T-helper 9 cell (primary cell): ENCODE results near the gene SIDT2.
"Not testable (repeated sequence)": the region's sequence is repeated elsewhere in the genome, so short reads cannot be mapped to it uniquely, and the experiment has no call there.

Experiments used
- DNase-seq: peaks from one replicate; pipeline ENCODE4 v3.0.0-alpha.2; 2020

Gene SIDT2

DNA sequence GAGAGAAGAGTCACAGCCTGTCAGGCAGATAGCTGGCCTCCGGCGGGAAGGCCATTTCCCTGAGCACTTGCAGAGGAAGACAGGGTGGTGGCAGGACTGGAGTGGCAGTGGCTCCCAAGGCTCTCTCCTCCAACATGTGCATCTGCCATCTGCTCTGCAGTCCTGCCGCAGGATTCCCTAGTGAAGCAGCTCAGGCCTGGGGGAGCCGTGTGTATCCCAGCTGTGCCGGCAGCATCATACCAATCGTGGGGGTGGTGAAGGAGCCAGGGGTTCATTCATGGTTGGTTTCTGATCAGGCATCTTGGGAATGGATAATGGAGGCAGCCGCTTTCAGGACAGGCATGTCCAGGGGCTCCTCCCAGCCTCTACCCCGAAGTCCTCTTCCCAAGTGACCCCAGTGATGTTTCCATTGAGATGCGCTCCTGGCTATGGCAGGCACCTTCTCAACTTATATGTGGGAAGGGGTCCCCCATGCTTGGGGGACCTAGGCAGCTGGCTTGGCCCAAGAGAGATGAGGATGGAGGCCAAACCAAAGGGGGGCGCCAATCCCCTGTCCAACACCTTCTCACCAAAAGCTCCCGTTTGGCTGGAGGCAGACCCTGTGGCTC lies 26.8 kb downstream of the SIDT2 start:
- no peak for DNase-seq

DNA sequence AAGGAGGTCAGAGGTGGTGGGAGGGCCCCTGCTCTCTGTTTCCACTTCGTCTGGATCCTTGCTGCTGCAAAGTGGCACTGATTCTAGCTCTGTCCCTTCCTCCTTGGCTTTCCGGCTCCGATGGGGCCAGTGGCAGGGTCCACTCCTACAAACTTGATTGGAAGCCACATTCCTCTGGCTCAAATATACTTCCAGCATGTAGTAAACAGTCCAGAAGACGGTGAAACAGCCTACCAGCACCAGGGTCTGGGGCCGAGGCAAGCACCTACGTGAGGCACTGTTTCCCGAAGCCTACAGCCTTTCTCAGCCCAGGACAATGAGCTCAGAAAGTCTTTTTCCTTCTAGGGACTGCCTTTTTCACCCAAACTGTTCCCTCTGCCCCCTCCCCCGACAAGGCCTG lies 27.6 kb downstream of the SIDT2 start:
- DNase-seq: not testable (repeated sequence)

DNA sequence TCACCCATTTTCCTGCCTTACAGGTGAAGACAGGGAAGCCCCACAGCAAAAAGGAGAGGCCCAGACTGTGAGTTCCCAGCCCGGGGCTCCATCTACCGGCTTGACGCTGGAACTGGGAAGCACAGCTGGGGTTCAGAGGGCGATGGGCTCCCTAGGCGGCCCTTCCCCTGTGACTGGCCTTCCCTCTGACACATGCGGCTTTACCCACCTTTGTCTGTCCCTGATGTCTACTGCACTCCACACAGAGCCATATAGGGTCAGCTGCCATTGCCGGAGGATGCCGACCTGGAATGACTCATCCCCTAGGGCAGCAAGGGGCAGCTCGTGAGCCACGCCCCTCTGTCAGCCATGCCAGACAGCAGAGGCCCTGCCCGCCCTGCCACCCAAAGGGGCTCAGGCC lies 28.3 kb downstream of the SIDT2 start:
- DNase-seq: not testable (repeated sequence)

DNA sequence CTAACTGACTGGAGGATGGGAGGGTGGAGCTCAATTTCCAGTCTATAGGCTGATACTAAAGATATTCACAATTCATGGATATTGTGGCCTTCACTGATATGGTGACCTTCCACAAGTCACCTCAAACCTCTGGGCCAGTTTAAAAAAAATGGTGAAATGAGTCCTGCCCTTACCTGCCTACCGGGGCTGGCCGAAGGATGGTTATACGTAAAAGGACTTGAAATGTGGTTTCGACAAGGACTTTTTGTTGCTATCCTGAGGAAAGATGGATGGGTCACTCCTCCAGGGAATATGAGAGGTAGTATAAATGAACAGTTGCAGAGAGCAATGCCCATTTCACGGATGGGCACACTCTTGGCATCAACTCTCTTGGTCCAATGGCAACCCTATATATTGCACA lies 28.9 kb downstream of the SIDT2 start:
- DNase-seq: not testable (repeated sequence)

DNA sequence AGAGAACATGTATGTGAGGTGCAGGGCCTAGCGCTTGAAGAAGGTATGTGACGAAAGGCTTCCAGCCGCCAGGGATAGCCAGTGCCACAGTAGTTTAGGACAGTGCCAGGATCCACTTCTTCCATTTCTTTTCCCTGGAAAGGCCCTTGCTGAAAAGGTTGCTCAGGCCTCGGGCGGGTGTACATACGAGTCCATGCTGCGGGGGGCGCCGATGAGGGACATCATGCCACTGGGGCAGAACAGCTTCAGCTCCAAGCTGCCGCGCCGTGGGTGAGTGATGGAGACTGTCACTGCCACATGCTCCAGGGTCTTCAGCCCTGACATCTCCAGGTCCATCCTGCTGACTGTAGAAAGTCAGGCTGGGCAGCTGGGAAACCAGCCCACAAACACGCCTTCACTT lies 30.2 kb downstream of the SIDT2 start:
- DNase-seq: not testable (repeated sequence)

DNA sequence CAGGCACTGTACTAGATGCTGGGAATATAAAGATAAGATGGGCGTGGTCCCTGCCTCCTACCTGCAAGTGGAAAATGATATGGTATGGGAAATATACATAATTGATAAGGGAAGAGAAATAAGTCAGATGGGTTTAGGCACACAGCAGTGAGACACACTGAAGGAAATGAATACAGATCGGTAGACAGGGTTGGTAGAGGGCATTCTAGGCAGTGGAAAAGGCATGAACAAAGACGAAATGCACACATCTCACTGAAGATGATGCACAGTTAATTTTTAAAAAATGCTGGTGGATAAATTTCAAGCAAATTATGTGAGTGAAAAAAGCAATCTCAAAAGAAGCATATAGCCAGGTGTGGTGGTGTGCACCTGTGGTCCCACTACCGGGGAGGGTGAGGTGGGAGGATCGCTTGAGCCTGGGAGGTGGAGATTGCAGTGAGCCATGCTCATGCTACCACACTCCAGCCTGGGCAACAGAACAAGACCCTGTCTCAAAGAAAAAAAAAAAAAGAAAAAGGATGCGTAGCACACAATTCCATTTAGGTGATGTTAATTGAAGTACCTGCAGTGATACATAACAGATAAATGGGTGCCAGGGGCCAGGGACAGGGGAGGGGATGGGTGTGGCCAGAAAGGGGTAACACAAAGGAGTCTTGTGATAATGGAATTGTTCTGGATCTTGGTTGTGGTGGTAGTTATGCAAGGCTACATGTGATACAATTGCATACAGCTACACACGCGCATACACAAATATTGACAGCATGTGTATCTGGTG lies 31.0 kb downstream of the SIDT2 start:
- not testable (repeated sequence) for DNase-seq

DNA sequence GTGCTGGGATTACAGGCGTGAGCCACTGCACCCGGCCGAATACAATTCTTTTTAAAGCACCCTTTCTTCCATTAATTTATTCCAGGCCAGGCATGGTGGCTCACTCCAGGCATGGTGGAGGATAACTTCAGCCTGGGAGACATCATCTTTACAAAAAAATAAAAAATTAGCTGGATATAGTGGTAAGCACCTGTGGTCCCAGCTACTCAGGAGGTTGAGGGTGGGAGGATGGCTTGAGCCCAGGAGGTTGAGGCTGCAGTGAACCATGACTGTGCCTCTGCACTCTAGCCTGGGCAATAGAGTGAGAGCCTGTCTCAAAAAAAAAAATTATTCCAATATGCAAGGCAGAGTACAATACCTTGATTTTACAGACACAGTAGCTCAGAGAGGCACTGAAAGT lies 32.1 kb downstream of the SIDT2 start:
- DNase-seq: no peak

DNA sequence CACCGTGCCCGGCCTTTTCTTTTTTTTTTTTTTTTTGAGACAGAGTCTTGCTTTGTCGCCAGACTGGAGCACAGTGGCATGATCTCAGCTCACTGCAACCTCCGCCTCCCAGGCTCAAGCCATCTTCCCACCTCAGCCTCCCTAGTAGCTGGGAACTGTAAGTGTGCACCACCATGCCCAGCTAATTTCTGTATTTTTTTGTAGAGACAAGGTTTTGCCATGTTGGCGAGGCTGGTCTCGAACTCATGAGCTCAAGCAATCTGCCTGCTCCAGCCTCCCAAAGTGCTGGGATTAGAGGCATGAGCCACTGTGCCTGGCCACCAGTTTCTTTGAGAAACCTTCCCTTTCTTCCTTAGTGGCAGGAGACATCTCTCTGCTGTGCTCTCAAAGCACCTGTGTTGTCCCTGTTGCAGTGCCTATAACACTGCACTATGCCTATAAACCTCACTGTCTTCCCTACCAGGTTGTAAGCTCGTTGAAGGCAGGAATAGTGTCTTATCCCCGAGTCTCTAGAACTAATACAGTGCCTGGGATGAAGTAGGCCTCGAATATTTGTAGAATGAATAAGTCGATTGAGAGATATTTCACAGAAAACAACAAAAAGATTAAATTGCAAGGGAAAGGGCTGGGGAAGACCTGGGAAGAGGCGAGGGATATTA lies 34.3 kb downstream of the SIDT2 start:
- no peak for DNase-seq

DNA sequence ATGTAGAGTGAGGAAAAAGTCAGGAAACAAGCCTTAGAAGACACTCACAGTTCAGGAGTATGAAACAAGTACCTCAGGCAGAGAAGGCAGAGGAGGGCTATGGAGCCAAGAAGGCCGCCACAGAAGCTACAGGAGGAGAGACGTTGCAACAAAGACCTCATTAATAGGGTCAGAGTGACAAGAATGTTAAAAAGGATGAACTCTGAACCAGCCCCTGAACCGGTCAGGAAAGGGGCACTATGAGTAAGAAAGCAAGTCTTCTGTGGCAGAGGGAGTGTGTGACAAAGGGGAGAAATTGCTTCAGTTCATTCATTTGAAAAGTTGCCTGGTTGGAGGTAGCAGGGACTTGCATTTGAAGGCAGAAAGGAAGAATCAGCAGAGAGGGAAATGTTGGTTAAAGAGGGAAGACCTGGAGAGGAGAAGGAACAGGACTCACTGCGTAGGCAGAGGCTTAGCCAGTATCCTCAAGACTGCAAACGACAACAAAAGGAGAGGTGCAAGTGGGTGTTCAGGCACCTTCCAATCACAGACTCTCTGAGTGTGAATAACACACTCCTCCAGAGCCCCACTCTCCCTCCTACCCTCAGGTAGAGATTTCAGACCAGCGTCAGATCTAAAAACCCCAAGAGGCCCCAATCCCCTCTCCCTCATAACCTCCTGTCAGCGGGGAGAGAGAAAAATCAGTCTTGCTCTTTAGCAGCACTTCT lies 36.0 kb downstream of the SIDT2 start:
- no peak for DNase-seq

DNA sequence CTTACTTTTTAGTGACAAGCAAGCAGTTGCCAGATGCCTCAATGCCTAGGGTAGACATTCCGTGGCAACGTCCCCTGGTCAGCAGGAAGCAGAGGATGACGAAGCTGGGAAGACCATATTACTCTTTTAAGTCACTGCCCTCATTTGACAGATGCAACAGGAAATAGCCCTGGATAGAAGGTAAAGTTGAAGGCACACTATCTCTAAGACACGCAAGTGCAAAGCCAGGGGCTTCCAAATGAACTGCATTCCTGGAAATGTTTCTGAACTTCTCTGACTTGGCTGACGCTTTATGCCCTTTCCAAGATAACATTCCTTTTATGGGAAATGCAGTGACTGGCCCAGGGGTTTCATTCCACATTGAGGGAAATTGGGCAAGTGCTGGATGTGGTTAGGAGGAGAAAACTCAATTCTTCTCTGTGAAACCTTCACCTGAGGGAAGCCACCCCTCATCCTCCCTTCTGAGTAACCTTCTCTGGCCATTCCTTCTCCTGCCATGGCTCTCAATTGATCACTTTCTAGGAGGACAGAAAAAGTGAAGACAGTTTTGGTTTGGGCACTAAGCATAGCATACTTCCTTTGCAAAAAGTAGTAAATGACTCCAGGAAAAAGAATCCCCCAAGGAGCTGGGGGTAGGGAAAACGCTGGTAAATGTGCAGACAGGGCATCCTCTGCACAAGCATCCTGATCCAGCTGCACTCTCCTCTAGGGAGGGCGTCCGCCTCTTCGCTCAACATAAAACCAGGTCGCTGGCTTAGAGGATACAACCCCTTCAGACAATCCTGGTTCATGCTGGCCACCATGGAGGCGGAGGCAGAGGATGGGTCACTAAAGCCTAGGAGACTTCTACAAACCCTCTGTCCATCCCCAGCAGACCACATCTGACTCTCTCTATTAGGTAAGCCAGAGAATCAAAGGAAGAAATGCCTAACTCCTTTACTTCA lies 38.9 kb downstream of the SIDT2 start:
- no peak for DNase-seq

DNA sequence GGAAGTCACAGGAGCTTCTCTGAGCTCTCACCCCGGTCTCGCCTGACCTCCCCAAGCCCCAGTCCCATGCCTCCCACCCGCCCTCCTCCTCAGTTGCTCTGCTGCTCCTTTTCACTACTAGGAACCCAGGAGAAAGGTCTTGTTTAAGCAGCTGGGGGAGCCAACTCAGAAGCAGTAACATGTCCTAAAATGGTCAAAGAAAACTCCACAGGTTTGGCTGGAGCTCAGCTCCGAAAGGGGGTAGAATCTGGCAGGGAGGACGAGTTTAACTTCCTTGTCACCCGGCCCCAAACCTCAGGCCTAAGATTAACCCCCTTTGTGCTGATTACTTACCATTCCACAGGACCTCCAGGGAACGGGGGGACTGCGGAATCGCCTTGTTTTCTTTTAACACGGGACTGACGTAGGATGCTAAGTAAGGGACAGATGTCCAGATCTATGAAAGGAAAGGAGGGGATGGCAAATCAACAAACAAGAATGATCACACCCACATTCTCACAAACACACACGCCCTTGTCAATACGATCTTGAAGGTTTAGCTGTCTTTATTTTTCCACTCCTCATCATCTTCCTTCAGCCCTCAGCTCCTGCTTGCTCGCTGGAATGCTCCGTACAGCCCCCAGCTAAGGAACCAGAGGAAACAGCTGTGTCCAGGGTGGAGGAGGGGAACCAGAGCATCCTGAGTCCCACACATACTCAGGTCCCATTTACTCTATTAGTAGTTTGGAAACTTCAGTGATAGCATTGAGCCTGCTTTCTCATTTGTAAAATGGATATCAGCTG lies 39.8 kb downstream of the SIDT2 start:
- no peak for DNase-seq

DNA sequence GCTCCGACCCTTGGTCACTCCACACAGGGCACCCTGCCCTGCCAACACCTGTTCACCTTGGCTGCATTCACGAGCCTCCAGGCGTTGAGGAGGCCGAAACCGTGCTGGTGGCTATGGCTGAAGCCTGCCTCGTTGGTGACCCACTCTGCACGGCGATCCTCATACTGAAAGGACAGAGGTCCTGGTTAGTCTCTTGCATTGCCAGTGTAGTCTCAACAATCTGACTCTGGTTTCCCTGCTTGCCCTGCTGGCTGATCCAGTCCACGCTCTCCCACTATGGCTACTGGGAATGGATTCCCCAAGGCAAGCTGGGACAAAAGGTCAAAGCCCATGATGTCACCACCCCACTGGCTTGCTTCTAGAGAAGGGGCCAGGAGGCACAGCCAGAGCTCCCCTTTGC lies 40.5 kb downstream of the SIDT2 start:
- no peak for DNase-seq

DNA sequence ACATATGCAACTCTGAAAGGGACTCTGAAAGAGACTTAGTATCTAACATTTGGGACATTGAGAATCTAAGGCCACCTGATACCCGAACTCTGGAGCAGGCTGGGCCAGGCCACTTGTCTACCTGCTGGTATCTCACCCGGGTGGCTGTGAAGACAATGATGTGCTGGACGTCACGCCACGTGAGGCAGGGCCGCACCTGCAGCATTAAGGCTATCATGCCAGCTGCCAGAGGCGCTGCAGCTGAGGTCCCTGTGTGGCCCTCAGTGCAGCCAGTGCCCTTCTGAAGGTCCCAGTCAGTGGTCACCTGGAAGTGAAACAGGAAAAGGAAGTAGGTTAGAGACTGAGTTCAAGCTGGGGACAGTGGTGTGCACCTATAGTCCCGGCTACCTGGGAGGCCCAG lies 40.9 kb downstream of the SIDT2 start:
- no peak for DNase-seq

DNA sequence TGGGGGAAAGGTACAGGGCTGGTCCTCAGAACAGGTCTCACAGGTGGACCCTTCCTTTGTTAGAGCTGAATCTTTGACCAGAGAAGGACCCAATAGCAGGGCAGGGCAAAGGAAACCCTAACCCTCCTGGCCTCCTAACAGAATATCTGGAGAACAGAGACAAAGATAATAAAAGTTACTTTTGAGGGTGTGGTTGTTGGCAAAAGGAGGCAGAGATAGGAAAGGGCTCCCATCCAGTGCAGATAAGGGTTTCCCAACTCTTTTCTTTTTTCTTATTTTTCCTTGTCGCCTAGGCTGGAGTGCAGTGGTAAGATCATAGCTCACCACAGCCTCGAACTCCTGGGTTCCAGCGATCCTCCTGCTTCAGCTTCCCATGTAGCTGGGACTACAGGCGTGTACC lies 41.5 kb downstream of the SIDT2 start:
- DNase-seq: no peak

DNA sequence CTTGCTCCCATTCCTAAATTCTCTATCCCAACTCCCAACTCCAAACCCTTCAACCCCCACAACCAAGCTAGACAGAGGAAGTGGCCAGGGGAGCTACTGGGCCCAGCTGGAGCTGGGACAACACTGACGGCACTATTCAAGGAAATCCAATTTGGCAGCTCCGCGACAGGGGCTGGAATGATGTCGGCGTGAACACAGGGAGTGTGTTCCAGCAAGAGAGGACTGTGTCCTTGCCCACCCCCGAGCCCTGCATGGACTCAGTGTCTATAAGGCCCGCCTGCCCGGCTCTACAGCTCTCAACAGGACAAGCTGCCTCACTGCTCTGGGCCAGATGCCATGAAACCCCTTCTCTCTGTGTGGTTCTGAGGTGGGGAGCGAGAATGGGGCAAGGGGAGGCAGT lies 42.0 kb downstream of the SIDT2 start:
- no peak for DNase-seq

DNA sequence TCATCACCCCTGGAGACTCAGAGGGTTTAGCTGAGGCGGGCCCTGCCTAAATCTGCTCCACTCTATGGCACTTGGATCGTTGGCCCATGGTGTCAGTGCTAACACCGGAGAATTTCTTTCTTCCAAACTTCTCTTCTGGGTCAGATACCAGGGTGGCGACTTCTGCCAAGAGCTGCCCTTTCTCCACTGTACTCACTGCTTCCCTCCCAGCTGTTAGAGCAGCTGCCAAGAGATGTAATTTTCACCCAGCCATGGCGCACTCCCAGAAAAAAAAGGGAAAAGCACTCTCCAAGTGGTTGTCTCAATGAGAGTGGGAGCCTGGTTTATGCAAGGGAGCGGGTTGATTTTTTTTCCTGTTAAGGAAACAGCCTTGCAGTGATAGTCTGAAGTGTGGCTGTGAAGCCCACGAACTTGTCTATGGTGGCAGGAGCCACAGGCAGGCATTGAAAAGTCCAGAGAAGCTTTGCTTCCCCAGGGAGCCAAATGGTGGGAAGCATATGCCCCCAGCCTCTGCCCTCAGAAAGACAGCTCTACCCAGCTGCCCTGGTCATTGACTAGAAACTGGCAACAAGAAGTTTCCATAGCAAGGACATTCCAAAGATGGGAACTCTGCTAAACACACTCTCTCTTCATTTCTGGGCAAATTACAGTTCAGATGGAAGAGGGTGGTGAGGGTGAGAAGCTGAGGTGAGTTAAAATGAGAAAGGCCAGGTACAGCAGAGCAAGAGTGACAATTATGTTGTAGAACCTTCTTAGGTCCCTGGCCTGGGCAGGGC lies 42.6 kb downstream of the SIDT2 start:
- no peak for DNase-seq

DNA sequence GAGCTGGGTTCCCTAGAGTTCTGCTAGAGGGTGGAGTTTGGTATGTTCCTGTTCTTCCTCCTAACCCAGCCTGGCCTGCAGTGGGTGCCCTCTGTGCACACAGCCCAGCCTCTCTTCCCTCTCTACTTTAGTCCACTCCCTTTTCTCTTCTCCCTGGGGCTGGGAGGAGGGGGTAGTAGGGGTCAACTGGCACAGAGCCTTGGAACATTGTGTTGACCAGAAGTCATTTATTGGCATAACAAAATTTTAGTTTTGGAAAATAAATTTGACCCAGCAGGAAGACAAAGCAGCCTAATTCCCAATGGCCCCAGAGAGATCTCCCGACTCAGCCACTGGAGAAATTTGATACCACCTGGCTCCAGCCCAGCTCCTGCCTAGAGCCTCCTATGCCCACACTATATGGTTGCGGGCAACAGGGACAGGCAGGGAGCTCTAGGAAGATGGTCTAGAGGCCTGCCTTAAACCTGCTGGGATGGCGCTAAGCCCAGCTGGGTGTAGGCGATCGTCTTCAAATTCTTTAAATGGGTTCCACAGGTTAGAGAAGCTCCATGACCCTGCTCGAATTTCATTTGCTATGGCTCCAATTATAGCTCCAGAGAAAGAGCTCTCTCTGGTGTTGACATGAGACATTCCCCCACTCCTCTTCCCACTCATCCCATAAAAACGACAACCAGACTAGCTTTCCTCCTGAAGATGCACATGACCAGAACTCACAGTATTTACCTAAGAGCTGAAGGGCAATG lies 43.4 kb downstream of the SIDT2 start:
- DNase-seq: no peak

DNA sequence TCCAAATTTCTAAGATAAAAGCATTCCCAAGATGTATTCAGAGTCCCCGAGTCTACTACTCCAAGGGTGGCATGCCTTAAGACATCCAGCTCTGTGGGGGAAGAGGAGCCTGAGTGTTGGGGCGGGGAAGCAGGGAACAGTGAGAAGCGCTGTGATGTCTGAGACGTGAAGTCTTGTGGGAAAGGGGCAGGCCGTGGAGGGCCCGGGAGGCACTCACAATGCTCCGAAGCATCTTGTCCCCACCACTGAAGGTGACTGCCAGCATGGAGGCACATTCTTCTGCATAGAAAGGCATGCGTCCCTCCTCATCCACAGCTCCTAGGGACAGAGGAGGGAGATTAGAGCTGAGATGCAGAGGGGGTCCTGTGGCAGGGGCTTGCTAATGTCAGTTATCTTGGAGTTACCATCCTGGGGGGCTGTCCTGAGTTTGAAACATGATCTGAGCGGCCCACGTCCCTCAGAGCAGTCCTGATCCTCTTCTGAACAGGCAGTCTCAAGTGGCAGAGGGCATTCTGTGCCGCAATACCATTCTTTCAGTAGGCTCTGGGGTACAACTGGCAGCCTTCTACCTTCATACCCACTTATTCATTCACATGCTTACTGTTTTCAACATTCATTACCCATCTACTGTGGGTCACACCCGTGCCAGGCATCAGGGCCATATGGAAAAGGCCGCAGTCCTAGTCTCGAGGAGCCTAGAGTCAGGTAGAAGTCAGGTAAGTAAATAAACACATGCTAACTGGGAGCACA lies 44.6 kb downstream of the SIDT2 start:
- no peak for DNase-seq
